Activated B cell treated with CpG ODN at 0.5 μM for 24 hours (primary cell): ENCODE results near the gene AIPL1. TPM values are rescaled to one million over a fixed set of nuclear protein-coding genes. Genes with fewer than 3 reads are reported as not detected.

ENCODE experiments used
- ATAC-seq: fragments of 200-7000 bp; cut with Tn5 transposase; one replicate; pipeline ENCODE4 v1.10.0; 2021; ENCODE audit warnings: low read depth, mild to moderate bottlenecking, moderate library complexity
- CTCF ChIA-PET: fragments of 350-600 bp; sonication (Branson Sonifier 250); formaldehyde crosslinking; loops from one replicate; lab custom pipeline; 2021; ENCODE audit warnings: antibody characterized with exemption; lab: Charles Lee
- POLR2A ChIA-PET: fragments of 350-600 bp; sonication (Branson Sonifier 250); formaldehyde crosslinking; loops from one replicate; lab custom pipeline; 2021; ENCODE audit warnings: antibody characterized with exemption; lab: Charles Lee
- DNase-seq: peaks from one replicate; pipeline ENCODE4 v3.0.0; 2022
- H3K27ac Mint-ChIP-seq: one replicate; pipeline ENCODE4 v1.8.0; 2020; ENCODE audit warnings: mixed read lengths
- H3K27me3 Mint-ChIP-seq: one replicate; pipeline ENCODE4 v1.8.0; 2021; ENCODE audit warnings: mixed read lengths
- H3K36me3 Mint-ChIP-seq: one replicate; pipeline ENCODE4 v1.8.0; 2021; ENCODE audit warnings: low read depth, mixed read lengths
- H3K4me1 Mint-ChIP-seq: one replicate; pipeline ENCODE4 v1.8.0; 2021; ENCODE audit warnings: mixed read lengths
- H3K4me3 Mint-ChIP-seq: one replicate; pipeline ENCODE4 v1.8.0; 2020; ENCODE audit warnings: mild to moderate bottlenecking, mixed read lengths
- H3K9me3 Mint-ChIP-seq: one replicate; pipeline ENCODE4 v1.8.0; 2020; ENCODE audit warnings: mixed read lengths
- CTCF ChIP-seq: fragments of 200-600 bp; IDR thresholded peaks from one replicate; pipeline ENCODE4 v1.8.0; 2022; ENCODE audit warnings: antibody characterized with exemption, mild to moderate bottlenecking
- intact Hi-C: fragments of 100-400 bp; cut with micrococcal nuclease; formaldehyde crosslinking; loops from one replicate; pipeline ENCODE4 v1.15.1; 2024
- total RNA-seq: library from RNA; stranded (reverse); gene quantifications from 2 replicates; pipeline ENCODE4 v1.2.3, GENCODE V29; 2022

The AIPL1 gene
- total RNA-seq, 1 donor from 2014 or later = not detected

- H3K4me3 Mint-ChIP-seq = no peak overlapping the region
- H3K9me3 Mint-ChIP-seq = no peaks in the 10 kb centered on the region
- peaks cover 5% of the 10 kb centered on the region for H3K27me3 Mint-ChIP-seq
- intact Hi-C loops = no loop called here
- ATAC-seq (no peak), DNase-seq (no peak)
- TF ChIP-seq CTCF = no peak
- H3K36me3 Mint-ChIP-seq = no peaks in the 10 kb centered on the region
- H3K27ac Mint-ChIP-seq = no peak overlapping the region
- ChIA-PET CTCF (no interaction called here), POLR2A (no interaction called here)
- no peaks in the 10 kb centered on the region for H3K4me1 Mint-ChIP-seq
Measured at GRCh38 chr17:6479622-6480302, 44.8 kb upstream of the AIPL1 start.

- Mint-ChIP-seq H3K9me3 (no peaks in the 10 kb centered on the region), H3K27ac (no peak overlapping the region), H3K4me1 (no peaks in the 10 kb centered on the region), H3K27me3 (peaks cover 3% of the 10 kb centered on the region), H3K4me3 (no peak overlapping the region), H3K36me3 (no peaks in the 10 kb centered on the region)
- no peak for TF ChIP-seq CTCF
- ChIA-PET POLR2A (no interaction called here), CTCF (no interaction called here)
- ATAC-seq = no peak
- no peak for DNase-seq
- intact Hi-C loops = no loop called here
Measured at GRCh38 chr17:6478486-6478885, 43.6 kb upstream of the AIPL1 start.

- no peaks in the 10 kb centered on the region for H3K27me3 Mint-ChIP-seq
- POLR2A ChIA-PET = no interaction called here
- no peaks in the 10 kb centered on the region for H3K36me3 Mint-ChIP-seq
- CTCF ChIA-PET = no interaction called here
- intact Hi-C loops = no loop called here
- no peaks in the 10 kb centered on the region for H3K9me3 Mint-ChIP-seq
- no peak overlapping the region for H3K27ac Mint-ChIP-seq
- DNase-seq = no peak
- ATAC-seq = no peak
- no peak overlapping the region for H3K4me3 Mint-ChIP-seq
- no peak for TF ChIP-seq CTCF
- peaks cover 3% of the 10 kb centered on the region for H3K4me1 Mint-ChIP-seq
Measured at GRCh38 chr17:6477831-6478383, 43.0 kb upstream of the AIPL1 start.

- Mint-ChIP-seq H3K9me3 (no peaks in the 10 kb centered on the region), H3K4me1 (peaks cover 3% of the 10 kb centered on the region), H3K27ac (no peak overlapping the region), H3K27me3 (no peaks in the 10 kb centered on the region), H3K4me3 (no peak overlapping the region), H3K36me3 (no peaks in the 10 kb centered on the region)
- intact Hi-C loops = no loop called here
- no peak for TF ChIP-seq CTCF
- ChIA-PET POLR2A (no interaction called here), CTCF (no interaction called here)
- no peak for ATAC-seq
- DNase-seq = no peak
Measured at GRCh38 chr17:6476810-6477179, 41.9 kb upstream of the AIPL1 start.

- intact Hi-C loops = no loop called here
- Mint-ChIP-seq H3K4me3 (no peak overlapping the region), H3K4me1 (peaks cover 3% of the 10 kb centered on the region), H3K27me3 (no peaks in the 10 kb centered on the region), H3K9me3 (no peaks in the 10 kb centered on the region), H3K27ac (no peak overlapping the region), H3K36me3 (no peaks in the 10 kb centered on the region)
- DNase-seq (no peak), ATAC-seq (no peak)
- CTCF ChIA-PET = no interaction called here
- no peak for TF ChIP-seq CTCF
- POLR2A ChIA-PET = no interaction called here
Measured at GRCh38 chr17:6476076-6476809, 41.3 kb upstream of the AIPL1 start.
